GM12891 (cell line): ENCODE measurements around the gene FOXI3.

Experiments used
- POLR2A ChIP-seq: IDR thresholded peaks from 2 replicates; pipeline ENCODE4 v1.6.1; 2011; ENCODE audit warnings: low read depth, low read length, control low read depth
- POLR2AphosphoS5 ChIP-seq: IDR thresholded peaks from 2 replicates; pipeline ENCODE4 v1.6.1; 2011; ENCODE audit warnings: low read depth, low read length, control low read depth

- TF ChIP-seq POLR2A: no peak
- TF ChIP-seq POLR2AphosphoS5: no peak
Observed at GRCh38 chr2:88489181-88489580, 36.7 kb upstream of the FOXI3 start.
